Panc1 (cell line): Measurements from ENCODE around the gene THAP11.

ENCODE experiments used
- CTCF ChIP-seq: fragments of 450-650 bp; IDR thresholded peaks from 2 replicates; pipeline ENCODE4 v1.5.1; 2017; ENCODE audit warnings: mild to moderate bottlenecking
- SIN3A ChIP-seq: IDR thresholded peaks from 2 replicates; pipeline ENCODE4 v1.6.1; 2012; ENCODE audit warnings: low read depth, mild to moderate bottlenecking, low read length, moderate library complexity, borderline replicate concordance; ENCODE audit not compliant: insufficient read depth

DNA sequence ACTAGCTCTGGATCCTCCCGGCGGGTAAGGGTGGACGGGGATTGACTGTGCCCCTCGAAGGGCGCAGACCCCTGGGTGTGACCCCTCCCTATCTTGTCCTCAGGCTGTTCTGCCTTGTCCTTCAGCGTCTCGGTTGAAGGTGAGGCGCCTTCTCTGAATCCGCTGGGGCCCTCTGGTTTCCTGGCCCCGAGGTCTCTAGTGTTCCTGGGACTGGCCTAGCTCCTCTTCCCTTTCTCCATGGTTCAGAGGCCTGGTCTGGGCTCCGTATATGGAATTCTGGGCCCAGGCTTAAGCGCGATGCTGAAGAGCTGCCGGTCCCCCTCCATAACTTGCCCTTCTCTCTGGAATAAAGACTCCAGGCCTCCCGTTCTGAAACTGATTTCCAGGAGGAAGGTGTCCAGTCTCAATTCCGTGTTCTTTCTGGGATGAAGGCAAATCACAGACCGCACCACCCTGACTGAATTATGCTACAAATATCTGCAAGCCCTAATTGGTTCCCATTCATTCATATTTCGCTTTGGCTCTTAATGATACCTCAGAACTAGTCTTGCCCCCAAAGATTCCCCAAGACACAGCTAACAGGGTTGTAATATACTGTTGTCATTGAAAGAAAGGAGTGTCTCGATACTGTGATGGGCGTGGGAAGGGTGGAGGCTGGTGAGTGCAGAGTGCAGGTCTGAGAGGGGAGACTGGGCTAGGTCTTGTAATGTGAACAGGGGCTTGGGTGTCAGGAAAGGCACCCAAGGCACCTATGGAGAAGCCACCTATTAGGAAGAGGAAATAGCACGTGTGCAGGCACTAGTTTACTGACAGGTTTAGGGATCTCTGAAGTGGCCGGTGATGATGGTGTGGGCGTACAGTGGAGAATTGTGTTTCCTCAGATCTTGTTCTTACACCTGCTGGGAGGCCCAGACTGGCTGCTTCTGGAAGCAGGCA, 31.6 kb downstream of the THAP11 start:
- TF ChIP-seq CTCF (no peak), SIN3A (no peak)
